Esophagus muscularis mucosa (tissue), 4 donors: ENCODE data around the gene PDXDC1.
"Not testable (repeated sequence)": the region's sequence is repeated elsewhere in the genome, so short reads cannot be mapped to it uniquely, and the experiment has no call there.

Source experiments
- EP300 ChIP-seq: sonication (generic); formaldehyde crosslinking; IDR thresholded peaks from one replicate; pipeline ENCODE4 v1.6.1; 2017; ENCODE audit warnings: antibody characterized with exemption
- POLR2A ChIP-seq: fragments of 450-650 bp; IDR thresholded peaks from one replicate; pipeline ENCODE4 v1.6.1; 2017; ENCODE audit warnings: antibody characterized with exemption, moderate library complexity, mild to moderate bottlenecking, low read depth
- POLR2AphosphoS5 ChIP-seq, 2 donors: sonication (generic); formaldehyde crosslinking; IDR thresholded peaks; one replicate each; pipeline ENCODE4 v1.6.1; 2017; ENCODE audit warnings: antibody characterized with exemption in 2 of 2
- TF ChIP-seq, protein P1 (sequence below), 3 experiments: fragments of 200-600 bp in 2 of 3; fragments of 450-650 bp in 1 of 3; sonication (generic) in 2 of 3; IDR thresholded peaks; one replicate each; pipeline ENCODE4 v1.5.1; 2017 to 2019; ENCODE audit warnings: antibody characterized with exemption in 3 of 3, mild to moderate bottlenecking in 2 of 3, moderate library complexity in 1 of 3

DNA sequence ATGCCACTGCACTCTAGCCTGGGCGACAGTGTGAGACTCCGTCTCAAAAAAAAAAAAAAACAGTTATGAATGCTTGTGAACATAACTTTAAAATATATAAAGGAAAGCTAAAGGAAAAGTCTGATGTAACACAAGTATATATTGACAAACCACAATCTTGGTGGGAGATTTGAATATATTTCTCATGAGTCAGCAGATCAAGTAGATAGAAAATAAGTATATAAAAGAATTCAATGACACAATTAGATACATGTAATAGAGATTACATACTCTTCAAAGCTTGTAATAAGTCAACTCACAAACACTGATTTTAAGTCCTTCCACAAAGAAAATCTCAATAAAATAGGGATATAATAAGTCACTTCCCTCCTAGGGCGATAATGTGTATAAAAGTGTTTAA, 40.8 kb downstream of the PDXDC1 start:
- not testable (repeated sequence) for TF ChIP-seq POLR2A; POLR2AphosphoS5 (IDR thresholded peaks at IDR 0.05); EP300
- TF ChIP-seq, protein P1, sequence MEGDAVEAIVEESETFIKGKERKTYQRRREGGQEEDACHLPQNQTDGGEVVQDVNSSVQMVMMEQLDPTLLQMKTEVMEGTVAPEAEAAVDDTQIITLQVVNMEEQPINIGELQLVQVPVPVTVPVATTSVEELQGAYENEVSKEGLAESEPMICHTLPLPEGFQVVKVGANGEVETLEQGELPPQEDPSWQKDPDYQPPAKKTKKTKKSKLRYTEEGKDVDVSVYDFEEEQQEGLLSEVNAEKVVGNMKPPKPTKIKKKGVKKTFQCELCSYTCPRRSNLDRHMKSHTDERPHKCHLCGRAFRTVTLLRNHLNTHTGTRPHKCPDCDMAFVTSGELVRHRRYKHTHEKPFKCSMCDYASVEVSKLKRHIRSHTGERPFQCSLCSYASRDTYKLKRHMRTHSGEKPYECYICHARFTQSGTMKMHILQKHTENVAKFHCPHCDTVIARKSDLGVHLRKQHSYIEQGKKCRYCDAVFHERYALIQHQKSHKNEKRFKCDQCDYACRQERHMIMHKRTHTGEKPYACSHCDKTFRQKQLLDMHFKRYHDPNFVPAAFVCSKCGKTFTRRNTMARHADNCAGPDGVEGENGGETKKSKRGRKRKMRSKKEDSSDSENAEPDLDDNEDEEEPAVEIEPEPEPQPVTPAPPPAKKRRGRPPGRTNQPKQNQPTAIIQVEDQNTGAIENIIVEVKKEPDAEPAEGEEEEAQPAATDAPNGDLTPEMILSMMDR (IDR thresholded peaks at IDR 0.05) = not testable (repeated sequence)
